Keratinocyte (primary cell): Measurements from ENCODE around the gene TMEM131. TPM values are rescaled to one million over a fixed set of nuclear protein-coding genes. Genes with fewer than 3 reads are reported as not detected.

Source experiments
- DNase-seq: peaks from one replicate; pipeline ENCODE4 v3.0.0-alpha.2; 2011; ENCODE audit warnings: low read depth, missing footprints, low spot score
- FAIRE-seq: peaks from 2 replicates; lab custom pipeline; 2011; peaks lifted over from hg19 to GRCh38; lab: Jason Lieb, UNC
- H2AFZ ChIP-seq: 2 replicates; pipeline ENCODE4 v1.6.0; 2012; ENCODE audit warnings: low read length, control low read depth, inconsistent platforms; ENCODE audit not compliant: control insufficient read depth
- H3K27ac ChIP-seq: 2 replicates; pipeline ENCODE4 v1.5.1; 2011; ENCODE audit warnings: low read length; ENCODE audit not compliant: control insufficient read depth, insufficient read depth
- H3K27me3 ChIP-seq: 3 replicates; pipeline ENCODE4 v1.6.0; 2011; ENCODE audit warnings: low read length; ENCODE audit not compliant: control insufficient read depth, insufficient read depth; ENCODE audit errors: extremely low read depth
- H3K36me3 ChIP-seq, 2 experiments: 2 replicates in 1 of 2; 3 replicates in 1 of 2; pipeline ENCODE4 v1.5.1; 2011; ENCODE audit warnings: low read length in 2 of 2, mild to moderate bottlenecking in 1 of 2; ENCODE audit not compliant: control insufficient read depth in 2 of 2, insufficient read depth in 2 of 2; ENCODE audit errors: extremely low read depth in 1 of 2
- H3K4me1 ChIP-seq: 3 replicates; pipeline ENCODE4 v1.5.1; 2011; ENCODE audit warnings: low read length; ENCODE audit not compliant: control insufficient read depth, insufficient read depth; ENCODE audit errors: extremely low read depth
- H3K4me2 ChIP-seq: 3 replicates; pipeline ENCODE4 v1.6.0; 2011; ENCODE audit warnings: low read depth, low read length; ENCODE audit not compliant: control insufficient read depth, insufficient read depth; ENCODE audit errors: extremely low read depth
- H3K4me3 ChIP-seq, 3 experiments: fragments of 200-600 bp in 1 of 3; sonication (generic) in 1 of 3; 2 replicates in 2 of 3; 3 replicates in 1 of 3; pipeline ENCODE4 v1.5.1; 2011 to 2016; ENCODE audit warnings: low read length in 3 of 3, mild to moderate bottlenecking in 3 of 3, control low read depth in 2 of 3, inconsistent platforms in 1 of 3, low read depth in 1 of 3, mixed read lengths in 1 of 3, mixed run types in 1 of 3, moderate library complexity in 1 of 3; ENCODE audit not compliant: control insufficient read depth in 2 of 3, insufficient read depth in 2 of 3; ENCODE audit errors: extremely low read depth in 1 of 3
- H3K79me2 ChIP-seq: 2 replicates; pipeline ENCODE4 v1.6.0; 2012; ENCODE audit warnings: low read length; ENCODE audit not compliant: control insufficient read depth, insufficient read depth
- H3K9ac ChIP-seq: 3 replicates; pipeline ENCODE4 v1.6.0; 2011; ENCODE audit warnings: low read length; ENCODE audit not compliant: control insufficient read depth, insufficient read depth; ENCODE audit errors: extremely low read depth
- H3K9me1 ChIP-seq: 3 replicates; pipeline ENCODE4 v1.6.0; 2011; ENCODE audit warnings: low read length; ENCODE audit not compliant: control insufficient read depth, insufficient read depth; ENCODE audit errors: extremely low read depth
- H3K9me3 ChIP-seq: 2 replicates; pipeline ENCODE4 v1.5.1; 2012; ENCODE audit warnings: low read depth, low read length; ENCODE audit not compliant: control insufficient read depth
- H4K20me1 ChIP-seq: 3 replicates; pipeline ENCODE4 v1.6.0; 2011; ENCODE audit warnings: low read length; ENCODE audit not compliant: control insufficient read depth, insufficient read depth; ENCODE audit errors: extremely low read depth
- CTCF ChIP-seq, 3 experiments: IDR thresholded peaks in 1 of 3; conservative IDR thresholded peaks in 1 of 3; optimal IDR thresholded peaks in 1 of 3; 2 replicates in 2 of 3; 3 replicates in 1 of 3; pipeline versions ENCODE3 to v1.5.1; 2011; ENCODE audit warnings: low read length in 3 of 3, mild to moderate bottlenecking in 3 of 3, moderate library complexity in 2 of 3, control low read depth in 1 of 3, inconsistent platforms in 1 of 3; ENCODE audit not compliant: insufficient read depth in 2 of 3; ENCODE audit errors: extremely low read depth in 1 of 3
- EZH2 ChIP-seq: IDR thresholded peaks from one replicate; pipeline ENCODE4 v1.6.1; 2012; ENCODE audit warnings: inconsistent platforms, mild to moderate bottlenecking, low read length, moderate library complexity
- dilution Hi-C: fragments of 300-500 bp; cut with MboI; formaldehyde crosslinking; loops from one replicate; pipeline ENCODE4 v1.7.0; 2020; ENCODE audit warnings: low sequenced_read_pairs; ENCODE audit not compliant: extremely low pct_ligation_motif_present
- polyA plus RNA-seq, 5 experiments: library from polyadenylated mRNA; depleted of rRNA in 3 of 5; stranded (reverse) in 3 of 5; stranded (forward) in 1 of 5; unstranded in 1 of 5; fragments of >200 nt; gene quantifications; 1 replicate in 1 of 5; 2 replicates in 3 of 5; 3 replicates in 1 of 5; pipeline versions ENCODE4 v1.2.1 to v1.2.3, GENCODE V29; 2011 to 2012; ENCODE audit warnings: missing spikeins in 2 of 5, low read depth in 1 of 5, low replicate concordance in 1 of 5

Gene TMEM131
- polyA plus RNA-seq, 1 donor (not counting 4 experiments of a cell fraction or from before 2014, with no cell fraction given) = 25.5 TPM

DNA sequence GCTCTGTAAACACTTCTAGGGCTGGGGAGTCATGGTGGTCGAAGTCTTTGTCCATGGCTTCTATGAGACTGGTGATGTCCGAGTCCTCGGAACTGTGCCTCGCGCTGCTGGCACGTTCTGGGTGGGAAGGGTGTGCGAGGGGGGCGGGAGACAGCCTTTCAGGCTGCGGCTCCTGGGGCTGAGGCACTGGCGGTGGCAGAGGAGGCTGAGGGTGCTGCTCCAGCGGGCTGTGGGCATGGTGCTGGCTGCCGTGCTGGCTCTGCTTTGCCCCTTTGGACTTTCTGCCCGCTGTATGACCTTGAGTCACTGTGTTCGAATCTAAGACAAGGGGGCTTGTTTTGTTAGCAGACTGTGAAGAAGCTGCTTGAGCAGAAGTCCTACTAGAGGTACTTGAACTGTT is 203.3 kb downstream of the TMEM131 start:
- H3K4me3 ChIP-seq = no peak overlapping the region
- no peak overlapping the region for H2AFZ ChIP-seq
- no peaks in the 10 kb centered on the region for H3K9me1 ChIP-seq
- TF ChIP-seq EZH2 = no peak
- TF ChIP-seq CTCF (optimal IDR thresholded peaks at IDR 0.05 in 1 of 3, IDR thresholded peaks at IDR 0.05 in 1 of 3, conservative IDR thresholded peaks at IDR 0.05 in 1 of 3; ENCODE audit: extremely low read depth in 1 of 3, insufficient read depth in 2 of 3, low read length in 3 of 3) = no peak
- no peak overlapping the region for H3K4me2 ChIP-seq
- H3K27ac ChIP-seq = no peak overlapping the region
- H3K9ac ChIP-seq = no peak overlapping the region
- H3K36me3 ChIP-seq = peaks cover 7 to 15% of the 10 kb centered on the region in 2 experiments
- DNase-seq (no peak), FAIRE-seq (no peak)
- dilution Hi-C loops = no loop called here
- no peaks in the 10 kb centered on the region for H3K27me3 ChIP-seq
- no peaks in the 10 kb centered on the region for H3K79me2 ChIP-seq
- no peaks in the 10 kb centered on the region for H4K20me1 ChIP-seq
- no peaks in the 10 kb centered on the region for H3K9me3 ChIP-seq
- no peaks in the 10 kb centered on the region for H3K4me1 ChIP-seq

GRCh38 chr2:97788986-97789644 is 206.6 kb downstream of the TMEM131 start:
- FAIRE-seq (no peak), DNase-seq (no peak)
- H3K27me3 ChIP-seq = no peaks in the 10 kb centered on the region
- H3K79me2 ChIP-seq = no peaks in the 10 kb centered on the region
- H3K9me3 ChIP-seq = no peaks in the 10 kb centered on the region
- H3K9ac ChIP-seq = no peak overlapping the region
- H3K4me1 ChIP-seq = no peaks in the 10 kb centered on the region
- H3K4me3 ChIP-seq = no peak overlapping the region
- dilution Hi-C loops = no loop called here
- no peaks in the 10 kb centered on the region for H4K20me1 ChIP-seq
- peaks cover 7 to 13% of the 10 kb centered on the region in 2 experiments for H3K36me3 ChIP-seq
- H3K9me1 ChIP-seq = no peaks in the 10 kb centered on the region
- H2AFZ ChIP-seq = no peak overlapping the region
- no peak overlapping the region for H3K4me2 ChIP-seq
- no peak overlapping the region for H3K27ac ChIP-seq
- TF ChIP-seq EZH2 (no peak), CTCF (optimal IDR thresholded peaks at IDR 0.05 in 1 of 3, IDR thresholded peaks at IDR 0.05 in 1 of 3, conservative IDR thresholded peaks at IDR 0.05 in 1 of 3; ENCODE audit: extremely low read depth in 1 of 3, insufficient read depth in 2 of 3, low read length in 3 of 3) (no peak)
